ENCODE data around the gene EVX2. TPM values are rescaled to one million over a fixed set of nuclear protein-coding genes. Genes with fewer than 3 reads are reported as not detected.
A peak's percentile ranks its signal among the peaks of the same experiment; 100 is the strongest.

The EVX2 gene
- total RNA-seq, 2 experiments from 2014 or later, result not detected

- Mint-ChIP-seq H3K4me3 (no peak overlapping the region), H3K9me3 (peaks cover 7% of the 10 kb centered on the region), H3K27me3 (peaks cover 93% of the 10 kb centered on the region), H3K36me3 (ENCODE audit: low read depth) (peaks cover 22% of the 10 kb centered on the region), H3K27ac (no peak overlapping the region), H3K4me1 (ENCODE audit: low read depth) (peaks cover 37% of the 10 kb centered on the region)
- no peak overlapping the region for H3K4me3 ChIP-seq (ENCODE audit: low read length)
- no peak for DNase-seq
- no peaks in the 10 kb centered on the region for H3K36me3 ChIP-seq (ENCODE audit: insufficient read depth, low read length)
- intact Hi-C loops (cut with DNase I, micrococcal nuclease), result loop anchor here in 1 of 2 experiments (5.0 to 10.0 kb wide), 2 partner anchors 43 to 1754 kb away; partner anchors contain the start of gene SP9
- no peak for ATAC-seq (ENCODE audit: poor library complexity)
- POLR2A ChIA-PET, result interaction anchor here (1.5 kb wide), 1 partner anchor 9 kb away, joined by 4 read pairs; no protein-coding TSS in a partner anchor
- peaks cover 89 to 93% of the 10 kb centered on the region in 2 experiments for H3K27me3 ChIP-seq (ENCODE audit: control insufficient read depth in 1 of 2, insufficient read depth in 2 of 2, low read length in 2 of 2)
- H3K27ac ChIP-seq (ENCODE audit: low read depth in 1 of 2, low read length in 2 of 2), result no peak overlapping the region
- H3K9me3 ChIP-seq (ENCODE audit: control insufficient read depth in 1 of 2, insufficient read depth in 1 of 2, low read length in 2 of 2), result peaks cover 15 to 61% of the 10 kb centered on the region in 2 experiments
- no peak for TF ChIP-seq CTCF (IDR thresholded peaks at IDR 0.05)
- CTCF ChIA-PET, result no interaction called here
- peaks cover 32% of the 10 kb centered on the region for H3K4me1 ChIP-seq (ENCODE audit: insufficient read depth, low read length)
Measured at GRCh38 chr2:176088937-176089842, 5.4 kb upstream of the EVX2 start.

GRCh38 chr2:176088048-176088936, 4.5 kb upstream of the EVX2 start:
- CTCF ChIA-PET, result no interaction called here
- H3K36me3 ChIP-seq (ENCODE audit: insufficient read depth, low read length), result no peaks in the 10 kb centered on the region
- Mint-ChIP-seq H3K4me1 (ENCODE audit: low read depth) (peaks cover 36% of the 10 kb centered on the region), H3K4me3 (peak overlapping the region; percentile 72), H3K27me3 (peaks cover 93% of the 10 kb centered on the region), H3K27ac (peak overlapping the region; percentile 47), H3K36me3 (ENCODE audit: low read depth) (peaks cover 30% of the 10 kb centered on the region), H3K9me3 (peaks cover 10% of the 10 kb centered on the region)
- no peak overlapping the region for H3K27ac ChIP-seq (ENCODE audit: low read depth in 1 of 2, low read length in 2 of 2)
- DNase-seq, result peak in 5 of 14 experiments; percentile 23 to 56 (median 34)
- no peak overlapping the region for H3K4me3 ChIP-seq (ENCODE audit: low read length)
- peaks cover 31% of the 10 kb centered on the region for H3K4me1 ChIP-seq (ENCODE audit: insufficient read depth, low read length)
- peaks cover 24 to 67% of the 10 kb centered on the region in 2 experiments for H3K9me3 ChIP-seq (ENCODE audit: control insufficient read depth in 1 of 2, insufficient read depth in 1 of 2, low read length in 2 of 2)
- peaks cover 90 to 93% of the 10 kb centered on the region in 2 experiments for H3K27me3 ChIP-seq (ENCODE audit: control insufficient read depth in 1 of 2, insufficient read depth in 2 of 2, low read length in 2 of 2)
- TF ChIP-seq CTCF (IDR thresholded peaks at IDR 0.05), result peak; percentile 24
- intact Hi-C loops (cut with DNase I, micrococcal nuclease), result loop anchor here in 1 of 2 experiments (5.0 to 10.0 kb wide), 2 partner anchors 44 to 1753 kb away; partner anchors contain the start of gene SP9
- ATAC-seq (ENCODE audit: poor library complexity), result no peak
- POLR2A ChIA-PET, result interaction anchor here (1.5 kb wide), 1 partner anchor 9 kb away, joined by 4 read pairs; no protein-coding TSS in a partner anchor
